ENCODE data around the gene CSNK1E. TPM values are rescaled to one million over a fixed set of nuclear protein-coding genes. Genes with fewer than 3 reads are reported as not detected.
A peak's percentile ranks its signal among the peaks of the same experiment; 100 is the strongest.
"Not testable (repeated sequence)": the region's sequence is repeated elsewhere in the genome, so short reads cannot be mapped to it uniquely, and the experiment has no call there.

The CSNK1E gene
- total RNA-seq = 184 TPM

GRCh38 chr22:38317122-38317994 lies at the start of gene CSNK1E:
Gene CSNK1E, minus strand, starts transcription at chr22:38317433. Its CDS starts 3,276 bp downstream, at chr22:38314157.
- DNase-seq (ENCODE audit: low spot score) (peak; percentile 91), ATAC-seq (peak; percentile 73)
- intact Hi-C loops (cut with DNase I) = loop anchor here (10.0 kb wide), 1 partner anchor 73 kb away; no protein-coding TSS in a partner anchor

GRCh38 chr22:38365829-38366228 lies 48.6 kb upstream of the CSNK1E start:
- DNase-seq (ENCODE audit: low spot score); ATAC-seq; intact Hi-C loops (cut with DNase I): not testable (repeated sequence)

GRCh38 chr22:38365174-38365573 lies 47.9 kb upstream of the CSNK1E start:
- intact Hi-C loops (cut with DNase I); DNase-seq (ENCODE audit: low spot score); ATAC-seq: not testable (repeated sequence)

GRCh38 chr22:38360560-38360959 lies 43.3 kb upstream of the CSNK1E start:
- ATAC-seq; intact Hi-C loops (cut with DNase I); DNase-seq (ENCODE audit: low spot score): not testable (repeated sequence)

- ATAC-seq; DNase-seq (ENCODE audit: low spot score); intact Hi-C loops (cut with DNase I): not testable (repeated sequence)
These were observed 42.6 kb upstream of the CSNK1E start for GRCh38 chr22:38359817-38360216.

- intact Hi-C loops (cut with DNase I); DNase-seq (ENCODE audit: low spot score); ATAC-seq: not testable (repeated sequence)
These were observed 40.7 kb upstream of the CSNK1E start for GRCh38 chr22:38357971-38358370.

- ATAC-seq (no peak), DNase-seq (ENCODE audit: low spot score) (peak; percentile 51)
- intact Hi-C loops (cut with DNase I) = no loop called here
These were observed 38.0 kb upstream of the CSNK1E start for GRCh38 chr22:38355275-38355674.

GRCh38 chr22:38353701-38354100 lies 36.5 kb upstream of the CSNK1E start:
- DNase-seq (ENCODE audit: low spot score) (peak; percentile 51), ATAC-seq (no peak)
- intact Hi-C loops (cut with DNase I) = no loop called here

GRCh38 chr22:38353142-38353629 lies 36.0 kb upstream of the CSNK1E start:
- intact Hi-C loops (cut with DNase I) = no loop called here
- ATAC-seq (peak; percentile 84), DNase-seq (ENCODE audit: low spot score) (peak; percentile 80)

- intact Hi-C loops (cut with DNase I) = no loop called here
- DNase-seq (ENCODE audit: low spot score) (peak; percentile 49), ATAC-seq (no peak)
These were observed 35.2 kb upstream of the CSNK1E start for GRCh38 chr22:38352436-38352835.

- intact Hi-C loops (cut with DNase I) = no loop called here
- no peak for ATAC-seq
- DNase-seq (ENCODE audit: low spot score) = peak; percentile 43
These were observed 33.5 kb upstream of the CSNK1E start for GRCh38 chr22:38350444-38351359.

- peak; percentile 48 for DNase-seq (ENCODE audit: low spot score)
These were observed 31.7 kb upstream of the CSNK1E start for GRCh38 chr22:38348751-38349496.

GRCh38 chr22:38347944-38348750 lies 30.9 kb upstream of the CSNK1E start:
- DNase-seq (ENCODE audit: low spot score) (peak; percentile 48), ATAC-seq (no peak)
- intact Hi-C loops (cut with DNase I) = no loop called here

More at GRCh38 chr22:38348751-38349496, 31.7 kb upstream of the CSNK1E start:
- intact Hi-C loops (cut with DNase I) = no loop called here
- no peak for ATAC-seq

GRCh38 chr22:38347181-38347943 lies 30.1 kb upstream of the CSNK1E start:
- intact Hi-C loops (cut with DNase I) = no loop called here
- ATAC-seq (no peak), DNase-seq (ENCODE audit: low spot score) (peak; percentile 53)

- intact Hi-C loops (cut with DNase I) = no loop called here
- DNase-seq (ENCODE audit: low spot score) (peak; percentile 43), ATAC-seq (no peak)
These were observed 29.3 kb upstream of the CSNK1E start for GRCh38 chr22:38346506-38346905.

GRCh38 chr22:38345782-38346181 lies 28.5 kb upstream of the CSNK1E start:
- no peak for ATAC-seq
- intact Hi-C loops (cut with DNase I) = no loop called here
- peak; percentile 18 for DNase-seq (ENCODE audit: low spot score)

GRCh38 chr22:38339893-38340292 lies 22.7 kb upstream of the CSNK1E start:
- peak; percentile 15 for DNase-seq (ENCODE audit: low spot score)
- ATAC-seq; intact Hi-C loops (cut with DNase I): not testable (repeated sequence)
